Endothelial cell of umbilical vein (primary cell): ENCODE data around the gene APBB2. TPM values are rescaled to one million over a fixed set of nuclear protein-coding genes. Genes with fewer than 3 reads are reported as not detected.

ENCODE experiments used
- BruUV-seq: library from RNA; stranded (reverse); fragments of 400-500 nt; replicated peaks from 2 replicates; lab custom pipeline; 2021; lab: Mats Ljungman, UMichigan
- CTCF ChIA-PET: fragments of 300-600, 350-600 bp; sonication (Branson Sonifier 250); formaldehyde crosslinking; loops from one replicate; lab custom pipeline; 2021; ENCODE audit warnings: antibody characterized with exemption, inconsistent platforms; lab: Charles Lee
- POLR2A ChIA-PET: fragments of 300-600, 350-600 bp; sonication (Branson Sonifier 250); formaldehyde crosslinking; loops from one replicate; lab custom pipeline; 2021; ENCODE audit warnings: antibody characterized with exemption, inconsistent platforms; lab: Charles Lee
- DNase-seq: peaks from one replicate; pipeline ENCODE4 v3.0.0-alpha.2; 2011; ENCODE audit warnings: low read depth, low spot score
- FAIRE-seq: peaks from 2 replicates; lab custom pipeline; 2011; peaks lifted over from hg19 to GRCh38; lab: Jason Lieb, UNC
- H2AFZ ChIP-seq: 2 replicates; pipeline ENCODE4 v1.6.0; 2012; ENCODE audit warnings: low read depth, low read length, control low read depth, inconsistent platforms
- H3K27ac ChIP-seq: 2 replicates; pipeline ENCODE4 v1.5.1; 2011; ENCODE audit warnings: low read depth, mild to moderate bottlenecking, control low read depth, low read length, moderate library complexity; ENCODE audit not compliant: insufficient read depth
- H3K27me3 ChIP-seq, 2 experiments: 2 replicates each; pipeline versions ENCODE4 v1.6.0 to v1.6.1; 2011; ENCODE audit warnings: low read length in 2 of 2, mixed read lengths in 1 of 2; ENCODE audit not compliant: control insufficient read depth in 2 of 2, insufficient read depth in 2 of 2
- H3K36me3 ChIP-seq, 2 experiments: 2 replicates in 1 of 2; 3 replicates in 1 of 2; pipeline ENCODE4 v1.5.1; 2011; ENCODE audit warnings: low read length in 2 of 2, mild to moderate bottlenecking in 1 of 2, moderate library complexity in 1 of 2; ENCODE audit not compliant: control insufficient read depth in 2 of 2, insufficient read depth in 2 of 2; ENCODE audit errors: extremely low read depth in 1 of 2
- H3K4me1 ChIP-seq: 3 replicates; pipeline ENCODE4 v1.5.1; 2011; ENCODE audit warnings: mild to moderate bottlenecking, low read length; ENCODE audit not compliant: control insufficient read depth, insufficient read depth; ENCODE audit errors: extremely low read depth
- H3K4me2 ChIP-seq: 2 replicates; pipeline ENCODE4 v1.6.1; 2011; ENCODE audit warnings: low read length, control low read depth, mixed read lengths; ENCODE audit not compliant: insufficient read depth
- H3K4me3 ChIP-seq, 3 experiments: fragments of 200-600 bp in 1 of 3; sonication (generic), shearing (Covaris generic) in 1 of 3; replicated peaks in 1 of 3; 2 replicates each; pipeline ENCODE4 v1.5.1; 2011 to 2016; ENCODE audit warnings: control low read depth in 3 of 3, low read length in 3 of 3, mild to moderate bottlenecking in 2 of 3, inconsistent platforms in 1 of 3, low read depth in 1 of 3, moderate library complexity in 1 of 3; ENCODE audit not compliant: insufficient read depth in 1 of 3
- H3K79me2 ChIP-seq: 2 replicates; pipeline ENCODE4 v1.6.0; 2012; ENCODE audit warnings: low read length, inconsistent platforms; ENCODE audit not compliant: control insufficient read depth, insufficient read depth
- H3K9ac ChIP-seq: replicated peaks from 2 replicates; pipeline ENCODE3; 2011; ENCODE audit warnings: low read length, control low read depth; ENCODE audit not compliant: insufficient read depth; ENCODE audit errors: extremely low read depth
- H3K9me1 ChIP-seq: replicated peaks from 3 replicates; pipeline ENCODE4 v1.6.0; 2011; ENCODE audit warnings: mild to moderate bottlenecking, low read length; ENCODE audit not compliant: control insufficient read depth, insufficient read depth; ENCODE audit errors: extremely low read depth
- H3K9me3 ChIP-seq: replicated peaks from 2 replicates; pipeline ENCODE4 v1.5.1; 2012; ENCODE audit warnings: low read length, inconsistent platforms; ENCODE audit not compliant: control insufficient read depth, insufficient read depth
- H4K20me1 ChIP-seq: replicated peaks from 2 replicates; pipeline ENCODE3; 2011; ENCODE audit warnings: mild to moderate bottlenecking, low read length; ENCODE audit not compliant: control insufficient read depth, insufficient read depth; ENCODE audit errors: extremely low read depth
- EZH2 ChIP-seq: IDR thresholded peaks from 2 replicates; pipeline ENCODE4 v1.6.1; 2012; ENCODE audit warnings: borderline replicate concordance, low read depth, mild to moderate bottlenecking, moderate library complexity, low read length, inconsistent platforms; ENCODE audit not compliant: severe bottlenecking
- FOS ChIP-seq: IDR thresholded peaks from 2 replicates; pipeline ENCODE4 v1.6.1; 2011; ENCODE audit warnings: mild to moderate bottlenecking, low read length, moderate library complexity, borderline replicate concordance; ENCODE audit not compliant: insufficient read depth
- GATA2 ChIP-seq: IDR thresholded peaks from 2 replicates; pipeline ENCODE4 v1.7.0; 2011; ENCODE audit warnings: low read depth, mild to moderate bottlenecking, moderate library complexity, mixed read lengths, low read length; ENCODE audit not compliant: insufficient read length, insufficient read depth
- JUN ChIP-seq: IDR thresholded peaks from 2 replicates; pipeline ENCODE4 v1.6.1; 2011; ENCODE audit warnings: borderline replicate concordance, low read depth; ENCODE audit not compliant: insufficient read length, insufficient read depth
- MYC ChIP-seq: IDR thresholded peaks from one replicate; pipeline ENCODE4 v1.6.1; 2011; ENCODE audit warnings: mild to moderate bottlenecking, low read depth, low read length
- POLR2A ChIP-seq: IDR thresholded peaks from 2 replicates; pipeline ENCODE4 v1.6.1; 2012; ENCODE audit warnings: low read depth, mild to moderate bottlenecking, control low read depth, low read length
- POLR2AphosphoS5 ChIP-seq: IDR thresholded peaks from 2 replicates; pipeline ENCODE4 v1.6.1; 2012; ENCODE audit warnings: low read depth, mild to moderate bottlenecking, control low read depth, low read length, moderate library complexity; ENCODE audit not compliant: insufficient read depth
- dilution Hi-C: fragments of 300-500 bp; cut with MboI; formaldehyde crosslinking; loops from one replicate; pipeline ENCODE4 v1.15.0; 2019; ENCODE audit warnings: low sequenced_read_pairs; ENCODE audit not compliant: extremely low pct_ligation_motif_present
- intact Hi-C: fragments of 100-400 bp; cut with micrococcal nuclease; formaldehyde crosslinking; loops from one replicate; pipeline ENCODE4 v1.10.0; 2022
- polyA plus RNA-seq, 4 experiments: library from polyadenylated mRNA; depleted of rRNA in 3 of 4; stranded (reverse) in 3 of 4; unstranded in 1 of 4; fragments of >200 nt; gene quantifications; 2 replicates each; pipeline versions ENCODE4 v1.2.1 to v1.2.3, GENCODE V29; 2011 to 2012; ENCODE audit warnings: missing spikeins in 1 of 4
- total RNA-seq: library from RNA; stranded (reverse); gene quantifications from 2 replicates; pipeline ENCODE4 v1.2.3, GENCODE V29; 2021
- TF ChIP-seq, protein P1 (sequence below), 2 donors: IDR thresholded peaks; 1 replicate in 1 of 2; 2 replicates in 1 of 2; pipeline ENCODE4 v1.5.1; 2011; ENCODE audit warnings: low read length in 2 of 2, mild to moderate bottlenecking in 2 of 2, moderate library complexity in 2 of 2, control low read depth in 1 of 2, inconsistent platforms in 1 of 2, low read depth in 1 of 2; ENCODE audit not compliant: insufficient read depth in 1 of 2; ENCODE audit errors: extremely low read depth in 1 of 2
- TF ChIP-seq, protein P2 (sequence below): IDR thresholded peaks from 2 replicates; pipeline ENCODE4 v1.6.1; 2011; ENCODE audit not compliant: insufficient read depth, insufficient read length

The APBB2 gene
- total and polyA plus RNA-seq, 2 donors (not counting 3 experiments of a cell fraction or from before 2014, with no cell fraction given): 79.8 to 124 TPM

DNA sequence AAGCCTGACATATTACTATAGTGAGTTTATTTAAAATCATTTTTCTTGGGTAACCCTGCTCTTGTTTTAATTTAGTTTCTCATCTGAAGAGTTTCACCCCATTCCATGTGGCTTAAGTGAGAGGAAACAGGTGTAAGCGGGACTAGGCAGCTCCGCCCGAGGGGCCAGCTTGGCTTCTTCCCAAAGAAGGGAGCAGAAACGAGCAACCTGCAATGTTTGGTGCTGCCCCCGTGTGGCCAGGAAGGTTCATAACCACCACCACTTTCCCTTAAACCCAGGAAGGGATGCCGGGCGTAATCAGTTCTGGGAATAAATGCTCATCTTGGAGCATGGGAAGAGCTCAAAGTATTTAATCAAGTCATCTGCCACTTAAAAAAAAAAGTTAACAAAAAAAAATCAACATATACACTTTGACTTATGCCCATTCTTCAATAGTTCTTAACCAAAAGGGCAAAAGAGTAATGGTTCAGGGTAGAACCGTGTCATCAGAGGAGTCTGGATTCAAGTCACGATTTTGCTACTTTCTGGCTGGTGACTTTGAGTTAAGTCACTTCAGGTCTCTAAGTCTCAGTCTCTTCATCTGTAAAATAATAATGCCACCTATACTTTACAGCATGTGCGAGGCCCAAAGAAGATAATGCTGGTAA is 316.7 kb downstream of the APBB2 start:
- BruUV-seq: no TSS peak
- POLR2A ChIA-PET: no interaction called here
- Histone ChIP-seq H4K20me1 (no peaks in the 10 kb centered on the region), H2AFZ (no peak overlapping the region), H3K9me3 (no peaks in the 10 kb centered on the region), H3K79me2 (no peaks in the 10 kb centered on the region), H3K4me1 (no peaks in the 10 kb centered on the region), H3K4me2 (no peak overlapping the region), H3K36me3 (peaks cover 5 to 11% of the 10 kb centered on the region in 2 experiments), H3K27me3 (no peaks in the 10 kb centered on the region), H3K9ac (no peak overlapping the region), H3K4me3 (no peak overlapping the region), H3K9me1 (no peaks in the 10 kb centered on the region), H3K27ac (no peak overlapping the region)
- FAIRE-seq: peak; percentile 68
- CTCF ChIA-PET: interaction anchor here (0.6 to 3.4 kb wide), 22 partner anchors 8 to 326 kb away, joined by 3 to 19 read pairs (median 4); partner anchors contain the start of genes APBB2 and NSUN7
- TF ChIP-seq EZH2: no peak
- TF ChIP-seq, protein P1, sequence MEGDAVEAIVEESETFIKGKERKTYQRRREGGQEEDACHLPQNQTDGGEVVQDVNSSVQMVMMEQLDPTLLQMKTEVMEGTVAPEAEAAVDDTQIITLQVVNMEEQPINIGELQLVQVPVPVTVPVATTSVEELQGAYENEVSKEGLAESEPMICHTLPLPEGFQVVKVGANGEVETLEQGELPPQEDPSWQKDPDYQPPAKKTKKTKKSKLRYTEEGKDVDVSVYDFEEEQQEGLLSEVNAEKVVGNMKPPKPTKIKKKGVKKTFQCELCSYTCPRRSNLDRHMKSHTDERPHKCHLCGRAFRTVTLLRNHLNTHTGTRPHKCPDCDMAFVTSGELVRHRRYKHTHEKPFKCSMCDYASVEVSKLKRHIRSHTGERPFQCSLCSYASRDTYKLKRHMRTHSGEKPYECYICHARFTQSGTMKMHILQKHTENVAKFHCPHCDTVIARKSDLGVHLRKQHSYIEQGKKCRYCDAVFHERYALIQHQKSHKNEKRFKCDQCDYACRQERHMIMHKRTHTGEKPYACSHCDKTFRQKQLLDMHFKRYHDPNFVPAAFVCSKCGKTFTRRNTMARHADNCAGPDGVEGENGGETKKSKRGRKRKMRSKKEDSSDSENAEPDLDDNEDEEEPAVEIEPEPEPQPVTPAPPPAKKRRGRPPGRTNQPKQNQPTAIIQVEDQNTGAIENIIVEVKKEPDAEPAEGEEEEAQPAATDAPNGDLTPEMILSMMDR (IDR thresholded peaks at IDR 0.05; ENCODE audit: extremely low read depth in 1 of 2, insufficient read depth in 1 of 2, low read depth in 1 of 2, low read length in 2 of 2): peak; percentile 80 to 81
- intact Hi-C loops: loop anchor here (1.0 kb wide), 2 partner anchors 56 to 160 kb away; no protein-coding TSS in a partner anchor
- dilution Hi-C loops: no loop called here
- DNase-seq: peak; percentile 74

DNA sequence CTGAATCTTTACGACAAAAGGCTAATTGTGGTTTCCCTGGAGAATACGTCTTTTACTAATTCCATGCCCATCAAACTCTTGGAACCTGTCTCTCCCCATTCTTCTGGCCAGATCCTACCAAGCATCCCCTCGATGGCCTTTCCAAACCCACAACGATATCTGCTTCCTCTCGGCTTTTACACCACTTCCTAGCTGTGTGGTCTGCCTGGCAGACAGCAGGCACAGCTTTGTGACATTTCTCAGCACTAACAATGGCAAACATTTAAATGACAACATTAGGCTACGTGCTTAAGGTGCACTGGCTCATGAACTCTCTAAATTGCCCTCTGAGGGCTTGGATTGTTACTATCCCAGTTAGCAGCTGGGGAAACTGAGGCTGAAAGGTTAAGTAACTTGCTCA is 323.6 kb downstream of the APBB2 start:
- H2AFZ ChIP-seq: no peak overlapping the region
- no peaks in the 10 kb centered on the region for H3K9me1 ChIP-seq
- no peak for FAIRE-seq
- no peaks in the 10 kb centered on the region for H4K20me1 ChIP-seq
- ChIA-PET POLR2A (no interaction called here), CTCF (no interaction called here)
- no peaks in the 10 kb centered on the region for H3K4me1 ChIP-seq
- intact Hi-C loops (no loop called here), dilution Hi-C loops (no loop called here)
- peaks cover 16 to 42% of the 10 kb centered on the region in 2 experiments for H3K36me3 ChIP-seq
- no peaks in the 10 kb centered on the region for H3K79me2 ChIP-seq
- H3K27me3 ChIP-seq: no peaks in the 10 kb centered on the region
- BruUV-seq: no TSS peak
- TF ChIP-seq POLR2AphosphoS5: no peak
- TF ChIP-seq GATA2: no peak
- no peak for TF ChIP-seq FOS
- no peak for TF ChIP-seq EZH2
- TF ChIP-seq, protein P2, sequence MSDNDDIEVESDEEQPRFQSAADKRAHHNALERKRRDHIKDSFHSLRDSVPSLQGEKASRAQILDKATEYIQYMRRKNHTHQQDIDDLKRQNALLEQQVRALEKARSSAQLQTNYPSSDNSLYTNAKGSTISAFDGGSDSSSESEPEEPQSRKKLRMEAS: no peak
- TF ChIP-seq, protein P1 (IDR thresholded peaks at IDR 0.05; ENCODE audit: extremely low read depth in 1 of 2, insufficient read depth in 1 of 2, low read depth in 1 of 2, low read length in 2 of 2): no peak
- TF ChIP-seq POLR2A: no peak
- TF ChIP-seq JUN: no peak
- TF ChIP-seq MYC: no peak
- no peak for DNase-seq
- H3K4me3 ChIP-seq: no peak overlapping the region
- H3K4me2 ChIP-seq: no peak overlapping the region
- no peak overlapping the region for H3K9ac ChIP-seq
- no peak overlapping the region for H3K27ac ChIP-seq
- no peaks in the 10 kb centered on the region for H3K9me3 ChIP-seq
